SHP77 (cell line): Measurements from ENCODE around the gene SPCS1.
"Not testable (repeated sequence)": the region's sequence is repeated elsewhere in the genome, so short reads cannot be mapped to it uniquely, and the experiment has no call there.

Source experiments
- DNase-seq, 2 experiments: peaks; one replicate each; lab custom pipeline; 2025; lab: John Stamatoyannopoulos, UW

SPCS1 gene

DNA sequence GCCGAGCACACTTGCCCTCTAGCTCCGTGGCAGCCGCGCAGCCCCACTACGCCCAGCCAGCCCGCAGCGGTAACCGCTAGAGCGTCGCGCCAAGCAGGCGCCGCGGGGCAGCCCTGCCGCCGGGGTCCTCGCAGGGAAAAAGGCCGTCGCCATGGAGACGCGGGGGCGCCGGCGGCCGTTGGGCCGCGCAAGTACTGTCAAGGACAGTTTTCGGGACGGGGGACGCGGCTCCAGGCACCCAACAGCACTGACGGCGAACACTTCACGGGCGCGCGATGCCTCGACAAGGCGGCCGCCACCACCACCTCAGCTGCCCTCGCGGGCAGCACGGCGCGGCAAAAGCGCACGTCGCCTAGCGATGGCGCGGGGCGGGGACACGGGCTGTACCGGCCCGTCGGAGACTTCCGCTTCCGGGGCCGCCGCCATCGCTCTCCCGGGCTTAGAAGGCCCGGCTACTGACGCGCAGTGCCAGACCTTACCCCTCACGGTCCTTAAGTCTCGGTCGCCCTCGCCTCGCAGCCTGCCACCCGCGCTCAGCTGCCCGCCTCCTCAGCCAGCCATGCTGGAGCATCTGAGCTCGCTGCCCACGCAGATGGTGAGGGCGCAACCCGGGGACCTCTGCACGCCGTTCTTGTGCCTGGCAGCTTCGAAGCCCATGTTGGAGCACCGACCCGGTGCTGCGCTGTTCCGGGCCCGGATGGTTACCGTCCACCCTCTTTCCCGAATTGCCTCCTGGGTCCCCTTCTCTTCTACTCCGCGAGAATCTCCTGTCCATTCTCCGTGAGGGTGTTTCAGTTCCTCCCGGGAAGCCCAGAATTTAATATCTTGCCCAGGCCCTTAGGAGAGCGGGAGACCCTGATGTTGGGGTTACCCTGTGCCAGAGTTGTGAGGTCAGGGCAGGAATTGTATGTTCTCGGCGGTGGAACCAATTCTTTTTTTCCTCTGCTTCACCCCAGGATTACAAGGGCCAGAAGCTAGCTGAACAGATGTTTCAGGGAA lies at the start of gene SPCS1, which contains the start of gene GLT8D1:
Gene SPCS1 (plus strand): TSS at position 419 of the 999 bp plus-strand sequence. CDS start 141 bp downstream, at position 560.
Gene GLT8D1 (minus strand): TSS at position 104 of the 999 bp plus-strand sequence. CDS start 5,331 bp downstream, outside the sequence.
- DNase-seq = peak; percentile 76 to 82

DNA sequence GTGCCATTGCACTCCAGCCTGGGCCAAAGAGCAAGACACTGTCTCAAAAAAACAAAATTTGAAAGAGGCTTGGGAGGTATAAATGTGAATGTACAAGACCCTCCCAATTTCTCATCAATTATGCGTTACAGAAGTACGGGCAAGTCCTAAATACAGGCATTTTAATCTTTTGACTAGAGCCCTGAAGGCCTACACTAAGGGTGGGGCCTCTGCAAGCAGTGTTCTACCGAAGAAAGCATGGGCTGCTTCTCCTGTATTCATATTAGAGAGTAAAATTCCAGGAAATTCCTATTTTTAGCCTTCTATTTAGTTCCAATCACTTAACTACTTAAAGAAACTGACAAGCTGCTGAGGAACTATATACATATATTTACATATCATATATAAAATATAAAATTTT lies 45.9 kb upstream of the SPCS1 start:
- no peak for DNase-seq

DNA sequence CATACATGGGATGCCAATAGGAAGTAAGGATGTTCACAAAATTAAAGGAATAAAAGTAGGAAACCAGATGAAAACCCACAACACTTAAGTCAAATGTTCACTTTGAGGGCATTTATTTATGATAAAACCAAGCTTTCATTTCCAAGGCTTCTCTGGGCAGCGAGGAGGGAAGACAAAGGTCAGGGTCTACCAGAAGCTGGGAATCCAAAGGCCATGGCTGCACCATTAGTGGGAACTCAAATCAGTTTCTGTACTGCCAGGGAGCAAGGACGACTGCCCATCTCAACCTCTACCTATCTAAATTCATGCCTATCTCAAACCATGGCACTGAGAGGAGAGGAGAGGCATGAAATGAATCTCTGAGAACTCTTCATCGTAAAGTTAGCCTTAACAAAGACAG lies 42.8 kb upstream of the SPCS1 start:
- no peak for DNase-seq

DNA sequence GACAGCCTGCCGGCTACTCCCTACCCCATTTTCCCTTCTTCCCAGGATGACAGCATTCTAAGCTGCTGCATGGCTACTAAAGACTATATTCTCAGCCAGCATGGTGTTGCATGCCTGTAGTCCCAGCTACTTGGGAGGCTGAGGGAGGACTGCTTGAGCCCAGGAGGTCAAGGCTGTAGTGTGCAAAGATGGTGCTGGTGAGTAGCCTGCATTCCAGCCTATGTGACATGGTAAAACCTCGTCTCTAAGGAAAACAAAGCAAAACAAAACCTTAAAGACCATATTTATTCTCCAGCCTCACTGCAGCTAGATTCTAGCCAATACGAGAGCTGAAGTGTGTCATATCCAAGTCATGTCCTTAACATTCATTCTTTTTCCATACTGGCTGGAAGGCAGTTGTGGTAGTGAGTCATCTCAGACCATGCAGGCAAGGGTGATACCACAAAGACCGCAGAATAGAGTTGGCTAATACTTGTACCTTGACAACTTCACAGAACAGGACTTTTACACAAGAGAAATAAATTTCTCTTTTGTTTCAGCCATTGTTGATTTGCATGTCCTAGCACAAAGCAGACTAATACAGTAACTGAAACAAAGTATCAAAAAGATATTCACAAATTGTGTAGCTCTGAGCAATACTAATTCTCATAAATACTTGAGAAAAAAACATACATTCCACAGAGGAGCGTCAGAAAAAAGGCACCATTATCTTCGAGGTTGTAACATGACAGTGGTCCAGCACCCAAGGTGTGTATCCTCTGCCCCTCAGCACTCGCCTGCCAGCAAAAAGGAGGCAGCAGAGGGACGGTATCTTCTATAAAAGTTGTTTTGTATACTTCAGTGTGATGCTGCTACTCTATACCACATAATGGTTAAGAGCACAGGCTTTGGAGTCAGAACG lies 35.0 kb upstream of the SPCS1 start:
- DNase-seq = no peak

DNA sequence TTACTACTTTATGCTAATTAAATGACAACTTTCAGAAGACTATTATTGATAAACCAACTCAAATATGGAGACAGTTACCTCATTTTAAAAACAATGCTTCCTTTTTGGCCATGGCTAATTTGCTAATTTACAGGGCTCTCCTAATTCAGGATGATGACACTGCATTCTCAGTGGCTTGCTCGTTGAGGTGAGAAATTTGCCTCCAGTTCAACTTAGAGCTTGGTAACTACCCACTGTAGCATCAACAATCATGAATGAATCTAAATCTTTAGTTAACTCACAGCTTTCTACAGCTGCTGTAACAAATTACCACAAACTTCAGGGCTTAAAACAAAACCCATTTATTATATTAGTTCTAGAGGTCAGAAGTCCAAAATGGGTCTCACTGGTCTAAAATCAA lies 34.2 kb upstream of the SPCS1 start:
- no peak for DNase-seq

DNA sequence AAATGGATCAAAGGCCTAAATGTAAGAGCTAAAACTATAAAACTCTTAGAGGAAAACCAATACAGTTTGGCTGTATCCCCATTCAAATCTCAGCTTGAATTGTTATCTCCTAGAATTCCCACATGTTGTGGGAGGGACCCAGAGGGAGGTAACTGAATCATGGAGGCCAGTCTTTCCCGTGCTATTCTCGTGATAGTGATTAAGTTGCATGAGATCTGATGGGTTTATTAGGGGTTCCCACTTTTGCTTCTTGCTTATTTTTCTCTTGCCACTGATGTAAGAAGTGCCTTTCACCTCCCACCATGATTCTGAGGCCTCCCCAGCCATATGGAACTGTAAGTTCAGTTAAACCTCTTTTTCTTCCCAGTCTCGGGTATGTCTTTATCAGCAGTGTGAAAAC lies 29.7 kb upstream of the SPCS1 start:
- DNase-seq = not testable (repeated sequence)

DNA sequence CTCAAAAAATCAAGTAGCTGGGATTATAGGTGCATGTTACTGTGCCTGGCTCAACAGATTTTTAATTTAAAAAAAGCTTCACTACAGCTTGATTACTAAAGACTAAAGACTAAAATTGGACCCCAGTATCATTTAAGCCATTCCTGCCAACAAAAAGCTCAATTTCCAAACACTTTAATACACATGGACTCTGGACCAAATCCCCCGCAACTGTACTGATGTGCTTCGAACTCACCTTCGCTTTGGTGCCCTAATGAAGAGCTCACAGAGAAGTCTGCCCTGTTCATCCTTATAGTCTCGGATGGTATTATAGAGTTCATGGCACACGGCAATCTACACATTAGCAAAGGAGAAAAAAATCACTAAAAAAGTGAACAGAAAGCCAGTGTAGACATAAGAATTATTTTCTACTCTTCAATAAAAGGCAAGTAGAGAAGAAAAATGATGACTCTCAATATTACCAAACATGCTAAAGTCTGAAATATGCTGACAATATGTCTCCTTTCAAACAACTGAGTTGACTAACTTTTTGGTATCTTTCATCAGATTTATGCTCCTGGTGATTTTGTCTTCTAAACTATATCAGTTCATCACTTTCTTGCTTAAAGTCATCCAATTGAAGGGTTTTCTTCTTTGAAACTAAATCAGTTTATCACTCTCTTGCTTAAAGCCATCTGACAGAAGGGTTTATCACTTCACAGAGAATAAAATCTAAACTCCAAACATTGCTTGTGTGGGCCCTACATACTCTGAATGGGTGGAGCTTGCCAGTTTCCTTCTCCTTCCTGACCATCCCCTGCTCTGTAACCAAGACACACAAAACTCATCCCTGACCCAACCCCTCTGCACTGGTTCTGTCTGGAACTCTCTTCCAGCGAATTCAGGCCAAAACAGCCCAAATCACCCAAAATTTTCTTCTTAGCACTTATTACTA lies 27.4 kb upstream of the SPCS1 start:
- no peak for DNase-seq

DNA sequence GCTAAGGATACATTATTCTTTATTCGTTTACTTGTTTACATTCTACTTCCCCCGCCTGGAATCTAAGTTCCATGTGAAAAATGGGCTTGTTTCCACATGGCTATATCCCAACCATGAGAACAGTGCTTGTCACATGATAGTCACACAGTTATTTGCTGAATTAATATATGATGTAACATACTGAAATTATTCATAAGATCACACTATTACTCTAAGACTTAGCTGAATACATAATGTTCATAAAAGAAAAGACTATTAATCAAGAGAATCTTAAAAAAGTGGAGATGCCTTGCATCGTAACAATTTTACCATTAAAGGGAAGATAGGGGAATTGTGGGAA lies 26.7 kb upstream of the SPCS1 start:
- DNase-seq = no peak

DNA sequence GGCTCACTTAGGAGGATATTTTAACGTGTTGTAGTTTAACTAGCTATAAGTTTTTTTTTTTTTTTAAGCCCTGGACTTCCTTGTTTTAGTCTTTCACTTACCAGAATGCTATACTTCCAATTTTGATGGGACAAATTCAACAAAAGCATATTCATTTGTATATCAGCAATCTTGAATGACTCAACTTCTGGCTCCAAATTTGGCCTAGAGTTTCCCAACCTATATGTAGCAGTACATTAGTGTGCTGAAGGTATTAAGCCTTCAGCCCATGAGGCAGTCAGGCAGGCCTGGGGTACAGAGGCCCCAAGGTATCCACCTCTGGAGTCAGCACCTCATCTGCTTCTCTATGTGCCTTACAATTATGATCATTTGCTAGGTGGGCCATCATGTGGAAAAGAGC lies 26.1 kb upstream of the SPCS1 start:
- DNase-seq = no peak

DNA sequence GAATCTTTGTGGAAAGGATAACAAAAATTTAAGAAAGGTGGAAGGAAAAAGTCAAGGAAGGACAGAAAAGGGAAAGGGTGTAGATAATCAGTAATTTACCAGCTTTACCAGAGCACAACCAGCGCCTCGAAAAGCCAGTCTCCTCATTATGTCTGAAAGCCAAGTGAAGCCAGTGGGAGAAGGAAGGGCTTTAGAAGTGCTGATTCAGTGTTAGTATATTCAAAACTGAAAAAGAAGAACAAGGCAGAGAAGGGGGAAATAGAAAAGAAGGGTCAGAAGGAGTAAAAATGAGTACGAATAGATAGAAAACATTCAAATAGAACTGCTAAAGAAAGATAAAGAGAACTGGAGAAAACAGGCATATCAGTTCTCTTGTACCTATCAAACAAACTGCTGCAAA lies 24.3 kb upstream of the SPCS1 start:
- no peak for DNase-seq

DNA sequence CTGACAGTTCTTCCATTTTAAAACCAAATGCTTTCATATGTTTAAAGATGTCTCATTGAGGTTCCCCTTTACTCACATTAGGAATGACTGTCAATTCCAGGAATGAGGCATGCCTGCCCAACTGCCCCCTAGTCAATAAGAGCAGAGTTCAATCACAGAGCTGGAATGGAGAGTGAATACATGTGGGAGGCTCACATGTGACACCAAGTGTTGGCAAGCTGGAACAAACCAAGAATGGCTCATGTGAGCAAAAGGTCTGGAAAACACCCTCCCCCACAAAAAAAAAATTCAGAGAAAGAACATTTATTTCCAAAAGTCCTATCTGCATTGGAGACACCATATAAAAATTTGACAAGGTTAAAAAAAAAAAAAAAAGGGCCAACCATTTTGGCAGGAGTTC lies 23.9 kb upstream of the SPCS1 start:
- peak in 1 of 2 experiments; percentile 6 for DNase-seq

DNA sequence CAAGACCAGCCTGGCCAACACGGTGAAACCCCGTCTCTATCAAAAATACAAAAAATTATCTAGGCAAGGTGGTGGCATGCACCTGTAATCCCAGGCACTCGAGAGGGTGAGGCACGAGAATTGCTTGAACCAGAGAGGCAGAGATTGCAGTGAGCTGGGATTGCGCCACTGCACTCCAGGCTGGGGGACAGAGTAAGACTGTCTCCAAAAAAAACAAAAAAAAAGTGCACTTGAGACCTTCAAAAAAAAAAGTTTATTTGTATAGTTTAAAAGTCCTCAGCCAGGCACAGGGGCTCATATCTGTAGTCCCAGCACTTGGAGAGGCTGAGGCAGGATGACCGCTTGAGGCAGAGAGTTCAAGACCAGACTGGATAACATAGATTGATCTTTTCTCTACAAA lies 22.3 kb upstream of the SPCS1 start:
- DNase-seq = no peak

DNA sequence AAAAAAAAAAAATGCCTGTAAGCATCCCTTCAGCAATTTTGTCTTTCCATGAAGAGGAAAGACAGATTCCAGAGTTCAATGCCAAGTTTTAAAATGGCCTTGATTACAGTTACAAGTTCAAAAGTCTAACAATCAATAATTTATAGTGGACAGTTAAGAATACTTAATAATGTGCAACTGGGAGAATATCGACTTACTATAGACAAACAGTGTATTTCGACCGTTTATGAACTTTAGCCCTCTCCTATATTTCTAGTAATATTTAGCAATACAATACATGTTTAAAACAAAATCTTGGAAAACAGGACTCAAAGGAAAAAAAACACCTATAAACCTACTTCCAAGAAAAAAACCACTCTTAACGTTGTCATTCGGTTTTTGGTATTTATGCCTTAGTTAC lies 21.7 kb upstream of the SPCS1 start:
- no peak for DNase-seq

DNA sequence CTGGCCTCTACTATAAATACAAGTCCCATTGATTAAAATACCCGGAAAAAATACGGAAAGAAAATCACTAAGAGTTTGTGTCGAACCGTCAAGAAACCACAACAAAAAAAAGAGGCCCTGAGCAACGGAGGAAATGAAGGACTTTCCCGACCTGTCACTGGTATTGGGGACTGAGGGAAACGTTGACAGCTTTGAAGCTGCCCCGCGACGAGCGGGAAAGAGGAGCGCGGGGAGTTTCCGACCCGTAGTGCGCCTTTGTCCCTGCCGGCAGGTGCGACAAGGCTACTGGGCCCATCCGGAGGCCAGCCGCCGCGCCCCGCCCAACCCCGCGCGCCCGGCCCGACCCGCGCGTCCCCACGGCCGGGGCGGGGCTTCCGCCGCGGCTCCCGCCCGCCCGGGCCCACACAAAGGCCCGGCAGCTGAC lies 20.6 kb upstream of the SPCS1 start:
- peak; percentile 85 to 89 for DNase-seq

DNA sequence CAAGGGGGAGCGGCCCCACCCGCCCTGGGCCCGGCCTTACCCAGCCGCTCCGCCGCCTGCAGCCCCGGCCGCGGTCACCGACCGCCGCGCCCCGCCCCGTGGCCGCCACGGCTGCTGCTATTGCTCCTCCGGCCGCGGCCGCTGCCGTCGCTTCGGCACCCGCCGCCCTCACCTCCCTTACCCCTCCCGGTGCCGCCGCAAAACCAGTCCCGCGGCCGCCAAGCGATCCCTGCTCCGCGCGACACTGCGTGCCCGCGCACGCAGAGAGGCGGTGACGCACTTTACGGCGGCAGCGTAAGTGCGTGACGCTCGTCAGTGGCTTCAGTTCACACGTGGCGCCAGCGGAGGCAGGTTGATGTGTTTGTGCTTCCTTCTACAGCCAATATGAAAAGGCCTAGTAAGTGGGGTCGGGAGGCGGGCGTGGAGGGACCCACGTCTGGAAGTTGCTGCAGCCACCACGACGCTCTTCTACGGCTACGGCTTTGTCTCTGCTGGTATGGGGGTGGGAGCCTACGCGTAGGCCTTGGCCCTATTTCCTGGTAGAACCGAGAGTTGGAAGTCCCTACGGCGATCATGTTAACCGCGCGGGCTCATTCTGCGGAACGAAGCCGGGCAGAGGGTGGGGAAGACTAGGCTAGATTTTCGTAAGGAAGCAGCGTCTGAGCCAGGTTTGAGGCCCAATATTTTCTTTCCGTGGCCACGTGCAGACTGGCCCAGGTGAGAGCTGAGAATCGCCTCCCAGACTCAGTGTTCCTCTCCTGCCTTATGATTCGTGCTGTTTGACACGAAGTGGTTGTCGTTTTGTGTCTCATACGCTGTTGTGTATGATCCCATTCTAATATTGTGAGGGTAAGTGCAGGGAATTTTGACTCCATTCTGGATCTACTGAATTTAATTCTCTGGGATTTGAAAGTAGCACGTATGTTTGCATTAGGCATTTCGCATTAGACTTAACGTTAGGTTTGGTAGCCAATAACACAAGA lies 19.9 kb upstream of the SPCS1 start, which contains the start of the genes GNL3 and PBRM1:
Gene GNL3 (plus strand): TSS at position 324 of the 983 bp plus-strand sequence. CDS start 61 bp downstream, at position 385.
Gene PBRM1 (minus strand): TSS at position 205 of the 983 bp plus-strand sequence.
- peak; percentile 89 to 94 for DNase-seq

DNA sequence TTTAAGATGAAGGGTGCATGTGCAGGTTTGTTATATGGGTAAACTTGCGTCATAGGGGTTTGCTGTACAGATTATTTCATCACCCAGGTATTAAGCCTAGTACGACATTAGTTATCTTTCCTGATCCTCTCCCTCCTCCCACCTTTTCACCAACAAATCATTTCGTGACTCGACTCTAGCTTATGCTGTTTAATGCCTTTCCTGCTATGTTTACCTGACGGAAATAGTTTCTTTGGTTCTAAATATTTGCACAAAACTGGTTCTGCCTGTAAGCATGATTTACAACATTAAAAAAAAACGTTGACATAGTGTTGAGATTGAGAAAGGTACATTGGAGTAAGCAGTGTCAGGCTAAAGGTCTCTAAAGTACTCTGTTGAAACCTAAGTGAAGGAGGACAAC lies 17.6 kb upstream of the SPCS1 start:
- no peak for DNase-seq

DNA sequence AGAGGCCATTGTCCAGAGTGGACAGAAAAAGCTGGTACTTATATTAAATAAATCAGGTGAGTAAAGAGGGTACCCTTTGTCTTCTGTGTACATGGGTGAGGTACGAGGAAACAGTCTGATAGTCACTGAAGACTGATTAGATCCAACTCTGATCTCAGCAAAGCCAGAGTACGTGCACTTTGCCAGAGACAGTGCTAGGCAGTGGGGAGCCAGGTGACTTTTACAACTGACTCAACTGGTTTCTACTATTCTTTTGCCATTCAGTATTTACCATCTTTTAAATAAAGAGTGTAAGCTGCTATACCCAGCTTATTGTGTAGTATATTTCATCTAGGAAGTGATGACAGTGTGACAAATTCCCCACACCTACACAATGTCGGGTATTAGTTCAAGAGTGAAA lies 16.8 kb upstream of the SPCS1 start:
- DNase-seq = no peak

DNA sequence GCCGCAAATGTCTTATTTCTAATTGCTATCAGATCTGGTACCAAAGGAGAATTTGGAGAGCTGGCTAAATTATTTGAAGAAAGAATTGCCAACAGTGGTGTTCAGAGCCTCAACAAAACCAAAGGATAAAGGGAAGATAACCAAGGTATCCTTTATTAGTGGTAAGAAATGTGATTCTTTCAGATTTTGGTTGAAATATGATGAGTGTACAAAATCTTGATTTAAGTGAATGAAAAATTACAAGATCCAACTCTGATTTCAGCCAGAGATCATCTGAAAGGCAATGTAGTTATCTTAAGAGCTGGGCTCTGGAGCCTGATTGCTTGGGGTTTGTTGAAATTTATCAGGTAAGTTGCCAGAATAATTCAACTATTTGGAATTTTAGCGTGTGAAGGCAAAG lies 15.3 kb upstream of the SPCS1 start:
- no peak for DNase-seq

DNA sequence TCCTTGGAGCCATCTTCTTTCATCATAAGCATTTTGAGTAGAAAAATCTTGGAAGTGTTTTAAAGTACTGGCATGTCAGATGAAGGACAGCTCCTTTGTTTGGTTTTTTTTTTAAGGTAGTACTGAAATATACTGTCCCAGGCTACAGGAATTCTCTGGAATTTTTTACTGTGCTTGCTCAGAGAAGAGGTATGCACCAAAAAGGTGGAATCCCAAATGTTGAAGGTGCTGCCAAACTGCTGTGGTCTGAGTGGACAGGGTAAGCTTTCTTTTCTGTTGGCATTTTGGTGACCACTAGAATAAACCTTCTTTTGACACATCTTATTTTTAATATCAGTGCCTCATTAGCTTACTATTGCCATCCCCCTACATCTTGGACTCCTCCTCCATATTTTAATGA lies 12.8 kb upstream of the SPCS1 start:
- no peak for DNase-seq
